Measurements from ENCODE around the gene TCF4. TPM values are rescaled to one million over a fixed set of nuclear protein-coding genes. Genes with fewer than 3 reads are reported as not detected.

The TCF4 gene
- total RNA-seq, 2 donors from 2014 or later: 57.7 to 66.3 TPM

GRCh38 chr18:55320424-55321264 is 267.3 kb downstream of the TCF4 start:
- H3K27me3 ChIP-seq: no peaks in the 10 kb centered on the region
- peak overlapping the region; percentile 94 to 96 for H3K27ac ChIP-seq
- H3K4me3 ChIP-seq: peak overlapping the region; percentile 45 to 57
- H3K9me3 ChIP-seq: no peaks in the 10 kb centered on the region
- TF ChIP-seq, protein P1, sequence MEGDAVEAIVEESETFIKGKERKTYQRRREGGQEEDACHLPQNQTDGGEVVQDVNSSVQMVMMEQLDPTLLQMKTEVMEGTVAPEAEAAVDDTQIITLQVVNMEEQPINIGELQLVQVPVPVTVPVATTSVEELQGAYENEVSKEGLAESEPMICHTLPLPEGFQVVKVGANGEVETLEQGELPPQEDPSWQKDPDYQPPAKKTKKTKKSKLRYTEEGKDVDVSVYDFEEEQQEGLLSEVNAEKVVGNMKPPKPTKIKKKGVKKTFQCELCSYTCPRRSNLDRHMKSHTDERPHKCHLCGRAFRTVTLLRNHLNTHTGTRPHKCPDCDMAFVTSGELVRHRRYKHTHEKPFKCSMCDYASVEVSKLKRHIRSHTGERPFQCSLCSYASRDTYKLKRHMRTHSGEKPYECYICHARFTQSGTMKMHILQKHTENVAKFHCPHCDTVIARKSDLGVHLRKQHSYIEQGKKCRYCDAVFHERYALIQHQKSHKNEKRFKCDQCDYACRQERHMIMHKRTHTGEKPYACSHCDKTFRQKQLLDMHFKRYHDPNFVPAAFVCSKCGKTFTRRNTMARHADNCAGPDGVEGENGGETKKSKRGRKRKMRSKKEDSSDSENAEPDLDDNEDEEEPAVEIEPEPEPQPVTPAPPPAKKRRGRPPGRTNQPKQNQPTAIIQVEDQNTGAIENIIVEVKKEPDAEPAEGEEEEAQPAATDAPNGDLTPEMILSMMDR (IDR thresholded peaks at IDR 0.05): no peak
- H3K4me1 ChIP-seq: peaks cover 0 to 31% of the 10 kb centered on the region in 2 donors
- DNase-seq (ENCODE audit: low spot score): no peak
- no peaks in the 10 kb centered on the region for H3K36me3 ChIP-seq

DNA sequence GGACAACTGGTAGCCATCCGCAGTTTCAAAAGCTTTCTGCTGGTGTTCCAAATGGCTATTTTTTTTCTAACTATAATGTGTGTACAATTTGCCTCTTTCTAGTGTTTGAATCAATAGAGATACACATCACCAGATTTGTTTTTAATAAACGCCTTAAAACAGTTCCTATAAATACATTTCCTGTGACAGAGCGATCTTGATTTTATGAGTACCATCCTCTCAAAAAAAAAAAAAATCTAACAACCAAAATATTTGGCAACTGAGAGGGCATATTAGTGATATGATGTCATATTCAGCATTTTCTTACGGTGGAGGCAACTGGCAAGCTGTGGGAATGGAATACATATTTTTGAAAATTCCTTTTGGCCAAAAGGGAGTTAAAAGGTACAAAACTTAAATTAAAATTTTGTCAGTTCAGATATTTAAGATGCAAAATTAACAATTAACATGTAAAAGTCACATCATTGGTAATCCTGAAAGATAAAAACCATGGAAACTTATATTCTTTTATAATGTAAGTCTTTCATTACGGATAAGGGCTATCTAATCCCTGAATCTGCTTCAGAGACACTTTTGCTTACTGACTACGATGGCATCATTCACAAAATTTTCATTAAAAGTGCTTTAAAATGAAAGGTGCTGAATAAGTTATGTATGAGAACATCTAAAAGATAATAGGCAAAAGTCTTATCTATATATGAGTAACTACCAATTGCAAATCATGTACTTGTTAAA is 268.4 kb downstream of the TCF4 start:
- no peaks in the 10 kb centered on the region for H3K27me3 ChIP-seq

GRCh38 chr18:55318951-55319441 is 269.0 kb downstream of the TCF4 start:
- Histone ChIP-seq H3K27ac (peak overlapping the region; percentile 94 to 96), H3K9me3 (no peaks in the 10 kb centered on the region), H3K27me3 (no peaks in the 10 kb centered on the region), H3K4me1 (peaks cover 0 to 42% of the 10 kb centered on the region in 2 donors), H3K4me3 (peak overlapping the region; percentile 18 to 57), H3K36me3 (no peaks in the 10 kb centered on the region)
- no peak for DNase-seq (ENCODE audit: low spot score)
- TF ChIP-seq, protein P1 (IDR thresholded peaks at IDR 0.05): no peak

More for the DNA sequence above, 268.4 kb downstream of the TCF4 start:
- peak overlapping the region; percentile 94 to 96 for H3K27ac ChIP-seq
- DNase-seq (ENCODE audit: low spot score): no peak
- H3K4me3 ChIP-seq: peak overlapping the region; percentile 45 to 57
- H3K36me3 ChIP-seq: no peaks in the 10 kb centered on the region
- H3K4me1 ChIP-seq: peaks cover 0 to 38% of the 10 kb centered on the region in 2 donors
- TF ChIP-seq, protein P1 (IDR thresholded peaks at IDR 0.05): no peak
- H3K9me3 ChIP-seq: no peaks in the 10 kb centered on the region

DNA sequence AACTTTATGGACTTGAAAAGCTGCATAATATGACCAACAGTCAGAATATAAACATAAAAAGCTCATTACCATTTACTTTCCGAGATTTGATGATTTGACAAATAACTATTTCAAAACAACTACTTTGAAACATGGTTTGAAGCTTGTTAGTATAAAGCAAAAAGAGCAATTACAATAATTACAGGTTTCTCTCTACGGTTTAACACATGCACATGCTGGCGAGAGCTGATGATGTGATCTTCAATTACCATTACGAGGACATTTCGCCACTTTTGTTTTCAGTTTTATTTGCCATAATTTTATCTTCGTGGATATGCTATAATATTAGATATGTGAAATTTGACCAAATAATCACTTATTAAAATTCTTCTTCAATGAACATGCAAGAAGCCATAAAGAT is 270.1 kb downstream of the TCF4 start:
- no peak for DNase-seq (ENCODE audit: low spot score)
- Histone ChIP-seq H3K27ac (peak overlapping the region; percentile 94 to 96), H3K27me3 (no peaks in the 10 kb centered on the region), H3K4me1 (peaks cover 0 to 41% of the 10 kb centered on the region in 2 donors), H3K4me3 (peak overlapping the region; percentile 18 to 57), H3K36me3 (no peaks in the 10 kb centered on the region), H3K9me3 (no peaks in the 10 kb centered on the region)
- TF ChIP-seq, protein P1 (IDR thresholded peaks at IDR 0.05): no peak

- no peak for DNase-seq (ENCODE audit: low spot score)
- H3K4me1 ChIP-seq: peaks cover 0 to 42% of the 10 kb centered on the region in 2 donors
- H3K27me3 ChIP-seq: no peaks in the 10 kb centered on the region
- H3K4me3 ChIP-seq: peak overlapping the region in 1 of 2 donors; percentile 18
- H3K36me3 ChIP-seq: no peaks in the 10 kb centered on the region
- peak overlapping the region; percentile 94 to 96 for H3K27ac ChIP-seq
- no peaks in the 10 kb centered on the region for H3K9me3 ChIP-seq
- TF ChIP-seq, protein P1 (IDR thresholded peaks at IDR 0.05): no peak
These were observed 270.7 kb downstream of the TCF4 start for GRCh38 chr18:55317324-55317723.

All from right atrium auricular region (tissue), 2 donors.